CD4-positive, alpha-beta memory T cell (primary cell): Measurements from ENCODE around the gene PLCB1. TPM values are rescaled to one million over a fixed set of nuclear protein-coding genes. Genes with fewer than 3 reads are reported as not detected.

ENCODE experiments used
- CTCF ChIA-PET: fragments of 350-600 bp; sonication (Branson Sonifier 250); formaldehyde crosslinking; loops from one replicate; lab custom pipeline; 2021; ENCODE audit warnings: inconsistent platforms; ENCODE audit not compliant: partially characterized antibody; lab: Charles Lee
- POLR2A ChIA-PET: fragments of 350-600 bp; sonication (Branson Sonifier 250); formaldehyde crosslinking; loops from one replicate; lab custom pipeline; 2021; ENCODE audit not compliant: partially characterized antibody; lab: Charles Lee
- DNase-seq, 5 donors: peaks; one replicate each; pipeline versions ENCODE4 v3.0.0 to v3.0.0-alpha.2; 2020 to 2022; ENCODE audit warnings: mixed read lengths in 1 of 5
- H3K27ac ChIP-seq: one replicate; pipeline ENCODE4 v1.7.0; 2013; ENCODE audit warnings: low read depth, low read length
- H3K27me3 ChIP-seq: 2 replicates; pipeline ENCODE4 v1.7.0; 2013; ENCODE audit warnings: mild to moderate bottlenecking, low read length, moderate library complexity; ENCODE audit not compliant: insufficient read depth
- H3K36me3 ChIP-seq: 2 replicates; pipeline ENCODE4 v1.7.0; 2013; ENCODE audit warnings: mild to moderate bottlenecking, low read length, moderate library complexity; ENCODE audit not compliant: insufficient read depth
- H3K4me1 ChIP-seq: 2 replicates; pipeline ENCODE4 v1.7.0; 2013; ENCODE audit warnings: mild to moderate bottlenecking, low read length, moderate library complexity; ENCODE audit not compliant: insufficient read depth
- H3K4me3 ChIP-seq, 2 donors: one replicate each; pipeline ENCODE4 v1.7.0; 2013; ENCODE audit warnings: low read length in 2 of 2, mild to moderate bottlenecking in 1 of 2
- H3K9me3 ChIP-seq, 2 donors: one replicate each; pipeline ENCODE4 v1.7.0; 2013; ENCODE audit warnings: low read length in 2 of 2, control low read depth in 1 of 2; ENCODE audit not compliant: control insufficient read depth in 1 of 2
- H3K27ac Mint-ChIP-seq, 7 donors: one replicate each; pipeline ENCODE4 v1.8.0; 2020 to 2021; ENCODE audit warnings: mixed read lengths in 7 of 7, mild to moderate bottlenecking in 6 of 7, inconsistent platforms in 3 of 7, moderate library complexity in 3 of 7
- H3K27me3 Mint-ChIP-seq, 2 donors: one replicate each; pipeline ENCODE4 v1.8.0; 2020 to 2021; ENCODE audit warnings: mixed read lengths in 2 of 2
- H3K36me3 Mint-ChIP-seq, 2 donors: one replicate each; pipeline ENCODE4 v1.8.0; 2020 to 2021; ENCODE audit warnings: mixed read lengths in 2 of 2, inconsistent platforms in 1 of 2, mild to moderate bottlenecking in 1 of 2
- H3K4me1 Mint-ChIP-seq, 4 donors: one replicate each; pipeline ENCODE4 v1.8.0; 2020 to 2021; ENCODE audit warnings: mixed read lengths in 4 of 4, mild to moderate bottlenecking in 1 of 4
- H3K4me3 Mint-ChIP-seq, 8 donors: one replicate each; pipeline ENCODE4 v1.8.0; 2020 to 2021; ENCODE audit warnings: mixed read lengths in 8 of 8, mild to moderate bottlenecking in 7 of 8, moderate library complexity in 6 of 8, inconsistent platforms in 3 of 8
- H3K9me3 Mint-ChIP-seq, 8 donors: one replicate each; pipeline ENCODE4 v1.8.0; 2020 to 2021; ENCODE audit warnings: mixed read lengths in 8 of 8, mild to moderate bottlenecking in 5 of 8, inconsistent platforms in 3 of 8, moderate library complexity in 1 of 8
- intact Hi-C: fragments of 100-400 bp; cut with micrococcal nuclease; formaldehyde crosslinking; loops from one replicate; pipeline ENCODE4 v1.15.1; 2023
- polyA plus RNA-seq, 2 donors: library from polyadenylated mRNA; unstranded; fragments of 300-500 nt; fragmentation: Illumina TruSeq; gene quantifications; one replicate each; pipeline ENCODE4 v1.2.3, GENCODE V29; 2021
- total RNA-seq, 2 experiments: library from RNA; stranded (reverse); gene quantifications; one replicate each; pipeline ENCODE4 v1.2.3, GENCODE V29; 2021

The PLCB1 gene
- total and polyA plus RNA-seq, 4 experiments from 2014 or later: 5.5 to 9.6 (median 8.2) TPM

DNA sequence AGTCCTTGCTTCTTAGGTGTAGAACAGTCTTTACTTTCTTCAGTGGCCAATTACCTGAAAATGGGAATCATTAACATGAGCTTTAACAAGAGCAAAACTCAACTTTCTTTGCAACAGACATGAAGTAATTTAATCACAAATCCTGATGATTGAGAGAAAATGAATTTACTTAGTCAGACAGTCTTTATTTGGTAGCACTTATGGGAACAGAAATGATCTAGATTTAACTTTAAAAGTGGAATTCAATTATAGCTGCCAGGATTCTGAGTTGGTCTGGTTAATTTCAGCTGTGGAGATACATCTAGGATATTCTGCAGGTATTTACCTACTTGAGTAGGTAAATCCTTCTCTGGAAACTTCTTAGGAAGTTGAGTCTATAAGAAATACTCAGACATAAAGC lies 492.6 kb downstream of the PLCB1 start:
- CTCF ChIA-PET: interaction anchor here (1.2 kb wide), 1 partner anchor 12 kb away, joined by 3 read pairs; no protein-coding TSS in a partner anchor

DNA sequence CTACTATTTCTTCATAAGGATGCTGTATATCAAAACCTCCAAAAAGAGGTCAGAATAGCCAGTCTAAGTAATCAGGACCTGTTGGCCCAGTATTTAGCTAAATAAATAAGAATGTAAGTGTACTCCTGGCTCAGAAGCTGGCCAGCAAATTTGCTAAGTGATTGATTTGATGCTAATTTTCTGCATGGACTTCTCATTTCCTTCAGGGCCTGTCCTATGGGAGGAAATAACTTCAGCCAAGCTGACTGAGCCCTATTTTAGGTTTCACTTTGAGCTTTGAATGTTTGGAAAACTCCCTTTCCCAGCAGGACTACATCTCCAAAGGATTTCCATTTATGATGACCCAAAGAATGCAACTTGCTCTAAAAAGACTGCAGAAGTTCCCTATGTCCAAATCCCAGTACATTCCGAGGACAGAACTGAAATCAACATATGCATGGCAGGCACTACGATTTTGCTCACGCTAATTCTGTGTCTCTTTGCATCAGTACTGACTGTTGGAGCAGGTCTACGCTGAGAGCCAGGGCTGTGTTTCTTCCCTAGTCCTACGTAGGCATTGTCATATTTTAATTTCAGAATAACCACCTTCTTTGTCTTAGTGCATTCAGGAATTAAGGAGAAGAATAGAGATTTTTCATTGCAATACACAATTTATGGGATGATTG lies 495.4 kb downstream of the PLCB1 start:
- Mint-ChIP-seq H3K27ac (no peak overlapping the region), H3K4me1 (peaks cover 0 to 3% (median under 1%) of the 10 kb centered on the region in 4 donors), H3K9me3 (peaks cover 0 to 2% (median 0%) of the 10 kb centered on the region in 8 donors), H3K36me3 (peaks cover 0 to 4% of the 10 kb centered on the region in 2 donors), H3K27me3 (no peaks in the 10 kb centered on the region), H3K4me3 (no peak overlapping the region)
- no peak overlapping the region for H3K27ac ChIP-seq
- CTCF ChIA-PET: no interaction called here
- intact Hi-C loops: no loop called here
- no peaks in the 10 kb centered on the region for H3K9me3 ChIP-seq
- no peaks in the 10 kb centered on the region for H3K4me1 ChIP-seq
- no peaks in the 10 kb centered on the region for H3K27me3 ChIP-seq
- no peak overlapping the region for H3K4me3 ChIP-seq
- no peaks in the 10 kb centered on the region for H3K36me3 ChIP-seq
- POLR2A ChIA-PET: no interaction called here
- DNase-seq: no peak

More for the DNA sequence above, 492.6 kb downstream of the PLCB1 start:
- peaks cover 0 to 3% (median under 1%) of the 10 kb centered on the region in 4 donors for H3K4me1 Mint-ChIP-seq
- Histone ChIP-seq H3K4me1 (no peaks in the 10 kb centered on the region), H3K27ac (no peak overlapping the region), H3K4me3 (no peak overlapping the region), H3K9me3 (no peaks in the 10 kb centered on the region), H3K36me3 (no peaks in the 10 kb centered on the region), H3K27me3 (no peaks in the 10 kb centered on the region)
- H3K9me3 Mint-ChIP-seq: peaks cover 0 to 2% (median 0%) of the 10 kb centered on the region in 8 donors
- intact Hi-C loops: no loop called here
- DNase-seq: no peak
- no peak overlapping the region for H3K4me3 Mint-ChIP-seq
- no peak overlapping the region for H3K27ac Mint-ChIP-seq
- H3K36me3 Mint-ChIP-seq: peaks cover 0 to 2% of the 10 kb centered on the region in 2 donors
- no peaks in the 10 kb centered on the region for H3K27me3 Mint-ChIP-seq
- POLR2A ChIA-PET: no interaction called here

DNA sequence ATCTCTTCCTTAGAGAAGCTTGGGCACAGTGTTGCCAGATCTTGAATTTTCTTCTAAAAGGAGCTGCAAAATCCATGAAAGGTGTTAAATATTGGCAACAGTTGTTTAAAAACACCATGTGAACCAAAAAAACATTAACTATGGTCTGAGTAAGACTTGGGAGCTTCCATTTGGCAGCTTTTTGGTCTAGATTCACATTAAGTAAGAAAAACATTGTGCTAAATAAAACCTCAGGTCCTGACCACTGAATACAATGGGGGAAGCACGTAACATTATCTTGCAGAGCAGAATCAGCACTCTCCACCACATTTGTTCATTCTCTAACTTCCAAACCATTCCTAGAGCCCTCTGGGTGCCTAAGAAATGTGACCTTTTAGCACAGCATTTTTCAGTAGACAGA lies 499.2 kb downstream of the PLCB1 start:
- ChIA-PET CTCF (interaction anchor here (0.6 kb wide), 1 partner anchor 12 kb away, joined by 3 read pairs; no protein-coding TSS in a partner anchor), POLR2A (no interaction called here)
- Histone ChIP-seq H3K36me3 (no peaks in the 10 kb centered on the region), H3K27ac (no peak overlapping the region), H3K4me1 (no peaks in the 10 kb centered on the region), H3K27me3 (no peaks in the 10 kb centered on the region), H3K4me3 (no peak overlapping the region), H3K9me3 (no peaks in the 10 kb centered on the region)
- Mint-ChIP-seq H3K9me3 (peaks cover 0 to 2% (median 0%) of the 10 kb centered on the region in 8 donors), H3K4me1 (peaks cover 0 to 2% (median under 1%) of the 10 kb centered on the region in 4 donors), H3K27ac (no peak overlapping the region), H3K36me3 (peaks cover 0 to 4% of the 10 kb centered on the region in 2 donors), H3K4me3 (no peak overlapping the region), H3K27me3 (no peaks in the 10 kb centered on the region)
- DNase-seq: no peak
- intact Hi-C loops: no loop called here

GRCh38 chr20:8633366-8633765 lies 501.3 kb downstream of the PLCB1 start:
- Histone ChIP-seq H3K27ac (no peak overlapping the region), H3K27me3 (no peaks in the 10 kb centered on the region), H3K4me1 (no peaks in the 10 kb centered on the region), H3K9me3 (no peaks in the 10 kb centered on the region), H3K36me3 (no peaks in the 10 kb centered on the region), H3K4me3 (no peak overlapping the region)
- no peak for DNase-seq
- Mint-ChIP-seq H3K4me1 (no peaks in the 10 kb centered on the region), H3K27me3 (no peaks in the 10 kb centered on the region), H3K27ac (no peak overlapping the region), H3K9me3 (peaks cover 0 to 3% (median under 1%) of the 10 kb centered on the region in 8 donors), H3K36me3 (peaks cover 0 to 2% of the 10 kb centered on the region in 2 donors), H3K4me3 (no peak overlapping the region)
- CTCF ChIA-PET: no interaction called here
- POLR2A ChIA-PET: no interaction called here
- intact Hi-C loops: no loop called here

DNA sequence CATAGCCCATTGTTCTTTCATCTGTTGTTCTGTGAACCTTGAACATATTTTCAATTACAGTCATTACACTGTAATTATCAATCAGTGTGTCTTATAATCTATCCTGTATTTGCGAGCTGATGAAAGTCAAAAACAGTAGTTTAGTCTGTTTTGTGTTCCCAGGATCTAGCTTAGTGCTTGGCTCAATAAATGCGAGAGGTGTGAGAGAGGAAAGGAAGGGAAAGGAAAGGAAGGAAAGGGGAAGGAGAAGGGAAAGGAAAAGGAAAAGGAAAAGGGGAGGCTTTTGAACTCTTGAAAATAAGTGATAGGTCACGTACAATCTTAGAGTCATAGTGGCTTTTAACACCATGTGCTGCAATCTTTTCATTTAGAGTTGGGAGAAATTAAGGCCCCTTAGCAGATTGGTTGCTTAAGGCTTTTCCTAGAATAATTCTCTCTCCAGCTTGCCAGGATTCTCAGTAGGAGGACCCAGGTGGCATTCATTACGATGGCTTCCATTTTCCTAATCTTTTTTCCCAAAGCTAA lies 503.0 kb downstream of the PLCB1 start:
- Histone ChIP-seq H3K27me3 (no peaks in the 10 kb centered on the region), H3K27ac (no peak overlapping the region), H3K4me1 (no peaks in the 10 kb centered on the region), H3K36me3 (no peaks in the 10 kb centered on the region), H3K4me3 (no peak overlapping the region), H3K9me3 (no peaks in the 10 kb centered on the region)
- no peak for DNase-seq
- Mint-ChIP-seq H3K36me3 (peaks cover 0 to 2% of the 10 kb centered on the region in 2 donors), H3K27ac (no peak overlapping the region), H3K27me3 (no peaks in the 10 kb centered on the region), H3K4me3 (no peak overlapping the region), H3K9me3 (peaks cover 0 to 3% (median 0%) of the 10 kb centered on the region in 8 donors), H3K4me1 (no peaks in the 10 kb centered on the region)
- ChIA-PET POLR2A (no interaction called here), CTCF (no interaction called here)
- intact Hi-C loops: no loop called here

DNA sequence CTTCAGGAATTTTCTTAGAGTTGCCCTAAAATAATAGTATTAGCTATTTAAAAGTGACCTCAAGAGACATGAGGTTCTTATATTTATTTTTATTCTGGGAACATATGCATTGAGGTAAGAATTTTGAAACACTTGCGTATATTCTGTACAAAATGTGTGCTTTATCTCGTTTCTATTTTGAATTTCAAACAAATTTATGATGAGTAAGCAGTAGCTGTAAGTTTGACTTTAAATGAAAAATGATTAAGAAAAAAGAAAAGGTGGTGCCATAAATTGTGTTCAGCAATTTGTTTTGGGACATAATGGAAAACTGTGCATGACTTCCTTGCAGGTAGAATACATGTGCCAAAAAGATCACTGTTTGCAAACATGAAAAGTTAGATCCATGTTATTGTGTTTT lies 503.8 kb downstream of the PLCB1 start:
- ChIA-PET POLR2A (no interaction called here), CTCF (no interaction called here)
- no peaks in the 10 kb centered on the region for H3K9me3 ChIP-seq
- H3K9me3 Mint-ChIP-seq: peaks cover 0 to 3% (median 0%) of the 10 kb centered on the region in 8 donors
- no peaks in the 10 kb centered on the region for H3K27me3 Mint-ChIP-seq
- intact Hi-C loops: no loop called here
- H3K27me3 ChIP-seq: no peaks in the 10 kb centered on the region
- H3K27ac ChIP-seq: no peak overlapping the region
- H3K4me3 Mint-ChIP-seq: no peak overlapping the region
- no peaks in the 10 kb centered on the region for H3K36me3 ChIP-seq
- H3K4me3 ChIP-seq: no peak overlapping the region
- peaks cover 0 to 2% of the 10 kb centered on the region in 2 donors for H3K36me3 Mint-ChIP-seq
- DNase-seq: no peak
- H3K4me1 ChIP-seq: no peaks in the 10 kb centered on the region
- no peaks in the 10 kb centered on the region for H3K4me1 Mint-ChIP-seq
- H3K27ac Mint-ChIP-seq: no peak overlapping the region

- DNase-seq: no peak
- ChIA-PET CTCF (no interaction called here), POLR2A (no interaction called here)
- peaks cover 0 to 3% (median 0%) of the 10 kb centered on the region in 8 donors for H3K9me3 Mint-ChIP-seq
- H3K36me3 ChIP-seq: no peaks in the 10 kb centered on the region
- H3K4me3 ChIP-seq: no peak overlapping the region
- peaks cover 0 to 2% (median 0%) of the 10 kb centered on the region in 4 donors for H3K4me1 Mint-ChIP-seq
- no peaks in the 10 kb centered on the region for H3K9me3 ChIP-seq
- no peaks in the 10 kb centered on the region for H3K27me3 Mint-ChIP-seq
- H3K27me3 ChIP-seq: no peaks in the 10 kb centered on the region
- no peaks in the 10 kb centered on the region for H3K36me3 Mint-ChIP-seq
- no peaks in the 10 kb centered on the region for H3K4me1 ChIP-seq
- intact Hi-C loops: no loop called here
- no peak overlapping the region for H3K27ac Mint-ChIP-seq
- H3K27ac ChIP-seq: no peak overlapping the region
- no peak overlapping the region for H3K4me3 Mint-ChIP-seq
Observed at GRCh38 chr20:8639112-8639778, 507.2 kb downstream of the PLCB1 start.
